VCaP (cell line): Measurements from ENCODE around the gene TAF8.

ENCODE experiments used
- H3K27ac ChIP-seq: fragments of 450-650 bp; 2 replicates; pipeline ENCODE4 v1.5.1; 2017
- CTCF ChIP-seq: fragments of 450-650 bp; conservative IDR thresholded peaks from 2 replicates; pipeline ENCODE4 v1.5.1; 2017; ENCODE audit warnings: mild to moderate bottlenecking, moderate library complexity

Gene TAF8

GRCh38 chr6:42135161-42135560 lies 84.8 kb downstream of the TAF8 start:
- H3K27ac ChIP-seq = peak overlapping the region; percentile 98; the same call in 1 of the 2 replicates
- no peak for TF ChIP-seq CTCF

GRCh38 chr6:42135722-42136121 lies 85.4 kb downstream of the TAF8 start:
- no peak for TF ChIP-seq CTCF
- H3K27ac ChIP-seq = peak overlapping the region; percentile 98

- peak overlapping the region; percentile 98 for H3K27ac ChIP-seq
- peak; percentile 17; the same call in 1 of the 2 replicates for TF ChIP-seq CTCF
Observed at GRCh38 chr6:42136508-42137193, 86.3 kb downstream of the TAF8 start.
